GM21737 (cell line): ENCODE measurements around the gene SNX7.
A peak's percentile ranks its signal among the peaks of the same experiment; 100 is the strongest.

Source experiments
- ATAC-seq: cut with Tn5 transposase; IDR thresholded peaks from one replicate; pipeline ENCODE4 v1.9.1; 2021; ENCODE audit warnings: mild to moderate bottlenecking, moderate library complexity; ENCODE audit not compliant: unreplicated experiment

Gene SNX7, protein sequence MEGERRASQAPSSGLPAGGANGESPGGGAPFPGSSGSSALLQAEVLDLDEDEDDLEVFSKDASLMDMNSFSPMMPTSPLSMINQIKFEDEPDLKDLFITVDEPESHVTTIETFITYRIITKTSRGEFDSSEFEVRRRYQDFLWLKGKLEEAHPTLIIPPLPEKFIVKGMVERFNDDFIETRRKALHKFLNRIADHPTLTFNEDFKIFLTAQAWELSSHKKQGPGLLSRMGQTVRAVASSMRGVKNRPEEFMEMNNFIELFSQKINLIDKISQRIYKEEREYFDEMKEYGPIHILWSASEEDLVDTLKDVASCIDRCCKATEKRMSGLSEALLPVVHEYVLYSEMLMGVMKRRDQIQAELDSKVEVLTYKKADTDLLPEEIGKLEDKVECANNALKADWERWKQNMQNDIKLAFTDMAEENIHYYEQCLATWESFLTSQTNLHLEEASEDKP

DNA sequence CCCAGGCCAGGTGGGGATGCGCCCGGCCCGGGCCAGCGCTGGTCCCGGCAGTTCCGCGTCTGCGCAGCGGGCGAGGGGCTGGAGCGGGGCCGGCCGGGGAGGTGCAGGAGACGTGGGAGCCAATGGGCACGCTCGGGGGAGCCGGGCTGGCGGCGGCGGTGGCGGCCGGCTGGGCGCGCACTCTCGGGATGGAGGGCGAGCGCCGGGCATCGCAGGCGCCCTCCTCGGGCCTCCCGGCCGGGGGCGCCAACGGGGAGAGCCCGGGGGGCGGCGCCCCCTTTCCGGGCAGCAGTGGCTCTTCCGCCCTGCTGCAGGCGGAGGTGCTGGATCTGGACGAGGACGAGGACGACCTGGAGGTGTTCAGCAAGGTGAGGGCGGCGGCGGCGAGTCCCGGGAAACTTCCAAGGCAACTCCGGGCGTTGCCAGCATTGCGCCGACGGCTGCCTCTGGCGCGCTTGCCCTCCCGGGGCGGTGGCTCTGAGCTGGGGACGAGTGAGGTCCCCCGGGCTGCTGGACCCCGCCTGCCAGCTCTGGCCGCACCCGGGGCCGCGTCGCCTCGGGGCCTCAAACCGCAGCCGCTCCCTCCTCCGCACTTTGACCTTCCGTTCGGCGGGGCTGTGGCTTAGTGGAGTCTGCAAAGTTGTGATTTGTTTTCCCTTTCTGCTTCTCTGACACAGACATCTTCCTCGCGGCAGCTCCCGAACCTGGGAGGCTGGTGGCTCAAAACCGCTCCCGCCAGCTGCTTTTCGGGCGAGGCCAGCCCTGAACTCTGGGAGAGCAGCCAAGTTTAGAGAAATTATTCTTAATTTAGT is at the start of gene SNX7:
Gene SNX7, plus strand, starts transcription at position 178 of the 812 bp plus-strand sequence. Its CDS starts 11 bp downstream, at position 189.
- ATAC-seq: peak; percentile 80

DNA sequence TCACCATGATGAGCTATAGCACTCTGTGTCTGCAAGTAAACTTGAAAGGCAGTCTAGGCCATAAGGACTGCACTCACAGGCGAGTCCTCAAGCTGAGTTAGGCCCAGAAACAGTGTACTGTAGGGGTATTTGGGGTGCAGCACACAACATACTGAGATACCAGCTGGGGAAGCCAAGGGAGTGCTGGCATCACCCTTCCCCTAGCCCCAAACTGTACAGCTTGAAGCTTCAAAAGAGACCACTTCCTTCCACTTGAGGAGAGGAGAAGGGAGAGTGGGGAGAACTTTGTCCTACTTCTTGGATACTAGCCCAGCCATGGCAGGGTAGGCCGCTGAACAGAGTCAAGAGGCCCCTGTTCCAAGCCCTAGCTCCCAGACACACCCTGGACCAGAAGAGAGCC is 24.2 kb upstream of the SNX7 start:
- no peak for ATAC-seq

DNA sequence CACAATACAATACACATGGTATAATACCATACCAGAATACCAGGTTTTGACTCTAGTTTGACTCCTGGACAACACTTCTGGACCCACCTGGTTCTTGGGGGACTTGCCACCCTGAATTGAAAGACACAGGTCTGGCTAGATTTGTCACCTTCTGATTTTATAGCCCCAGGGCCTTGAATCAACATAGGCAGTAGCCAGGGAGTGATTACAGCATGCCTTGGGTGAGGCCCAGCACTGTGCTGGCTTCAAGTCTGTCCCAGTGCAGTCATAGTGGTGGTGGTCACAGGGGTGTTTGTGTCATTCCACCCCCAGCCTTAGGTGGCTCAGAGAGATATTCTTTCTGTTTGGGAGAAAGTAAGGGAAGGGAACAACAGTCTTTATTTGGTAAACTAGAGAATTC is 23.3 kb upstream of the SNX7 start:
- ATAC-seq: no peak

DNA sequence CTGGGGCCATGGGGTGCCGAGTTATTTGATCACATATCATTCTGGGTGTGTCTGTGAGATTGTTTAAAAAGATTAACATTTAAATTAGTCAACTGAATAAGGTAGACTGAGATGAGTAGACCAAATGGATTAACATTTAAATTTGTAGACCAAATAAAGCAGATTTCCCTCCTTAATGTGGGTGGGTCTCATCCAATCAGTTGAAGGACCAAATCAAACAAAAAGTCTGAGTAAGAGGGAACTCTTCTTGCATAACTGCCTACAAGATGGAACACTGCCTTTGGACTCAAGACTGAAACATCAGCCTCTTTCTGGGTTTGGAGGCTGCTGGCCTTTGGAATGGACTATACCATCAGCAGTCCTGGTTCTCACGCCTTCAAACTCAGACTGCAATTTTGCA is 17.0 kb upstream of the SNX7 start:
- no peak for ATAC-seq

DNA sequence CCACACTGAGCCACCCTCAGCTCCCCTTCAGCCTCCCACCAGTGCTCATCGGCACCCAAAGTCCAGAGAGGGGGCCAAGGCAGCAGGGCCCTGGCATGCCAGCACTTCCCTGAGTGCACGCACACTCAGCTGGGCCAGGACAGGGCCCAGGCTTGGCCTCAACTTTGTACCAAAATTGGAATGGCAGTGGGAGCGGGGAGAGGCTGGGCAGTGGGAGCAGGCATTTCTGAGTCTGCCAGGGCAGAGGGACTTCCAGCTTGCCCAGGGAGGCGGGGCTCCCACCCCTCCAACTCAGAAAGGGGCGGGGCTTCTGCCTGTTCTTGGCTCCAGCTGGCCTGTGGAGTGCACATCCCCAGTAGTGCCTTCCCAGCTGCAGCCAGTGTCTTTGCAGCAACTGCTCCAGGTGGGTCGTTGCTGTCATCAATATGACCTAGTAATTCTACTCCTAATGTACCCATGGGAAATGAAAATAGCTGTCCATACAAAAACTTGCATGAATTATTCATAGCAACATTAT is 10.3 kb upstream of the SNX7 start:
- ATAC-seq: no peak

- no peak for ATAC-seq
Measured at GRCh38 chr1:98653123-98653522, 8.4 kb upstream of the SNX7 start.

GRCh38 chr1:98659879-98660278 is 1.6 kb upstream of the SNX7 start:
- ATAC-seq: no peak

GRCh38 chr1:98660940-98661543 is 479 bp upstream of the SNX7 start:
- ATAC-seq: peak; percentile 11

DNA sequence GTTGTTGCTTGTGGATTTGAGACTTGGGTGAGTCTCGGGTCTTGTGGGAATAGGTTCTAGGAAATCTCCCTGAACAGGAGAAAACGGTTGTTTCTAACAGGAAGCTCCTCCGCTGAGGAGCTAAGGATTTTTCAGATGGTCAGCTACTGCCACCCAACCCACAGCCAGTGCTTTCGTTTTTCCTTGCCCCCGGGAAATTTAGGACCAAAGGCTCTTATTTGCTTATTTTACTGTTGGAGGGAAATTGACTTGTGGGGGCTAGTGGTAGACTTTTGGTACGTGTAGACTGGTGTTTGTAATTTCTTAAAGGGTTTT is 792 bp downstream of the SNX7 start:
- no peak for ATAC-seq

DNA sequence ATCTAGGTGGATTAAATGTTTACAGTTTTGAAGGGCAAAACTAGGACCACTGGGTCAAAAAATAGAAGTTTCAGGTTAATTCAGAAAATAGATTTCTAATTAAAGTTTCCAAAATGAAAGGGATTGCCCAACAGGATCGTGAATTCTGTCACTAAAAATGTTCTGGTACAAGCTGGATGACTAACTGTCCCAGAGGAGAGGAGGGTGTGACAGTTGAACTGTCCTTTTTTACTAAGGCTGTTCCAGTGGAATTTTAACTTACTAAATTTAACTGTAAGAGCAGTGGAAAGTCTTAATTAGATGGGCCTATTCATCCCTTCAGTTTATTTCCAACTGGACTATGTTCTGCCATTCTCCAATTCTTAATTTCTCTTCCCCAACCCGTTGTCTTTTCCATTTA is 7.2 kb downstream of the SNX7 start:
- no peak for ATAC-seq

DNA sequence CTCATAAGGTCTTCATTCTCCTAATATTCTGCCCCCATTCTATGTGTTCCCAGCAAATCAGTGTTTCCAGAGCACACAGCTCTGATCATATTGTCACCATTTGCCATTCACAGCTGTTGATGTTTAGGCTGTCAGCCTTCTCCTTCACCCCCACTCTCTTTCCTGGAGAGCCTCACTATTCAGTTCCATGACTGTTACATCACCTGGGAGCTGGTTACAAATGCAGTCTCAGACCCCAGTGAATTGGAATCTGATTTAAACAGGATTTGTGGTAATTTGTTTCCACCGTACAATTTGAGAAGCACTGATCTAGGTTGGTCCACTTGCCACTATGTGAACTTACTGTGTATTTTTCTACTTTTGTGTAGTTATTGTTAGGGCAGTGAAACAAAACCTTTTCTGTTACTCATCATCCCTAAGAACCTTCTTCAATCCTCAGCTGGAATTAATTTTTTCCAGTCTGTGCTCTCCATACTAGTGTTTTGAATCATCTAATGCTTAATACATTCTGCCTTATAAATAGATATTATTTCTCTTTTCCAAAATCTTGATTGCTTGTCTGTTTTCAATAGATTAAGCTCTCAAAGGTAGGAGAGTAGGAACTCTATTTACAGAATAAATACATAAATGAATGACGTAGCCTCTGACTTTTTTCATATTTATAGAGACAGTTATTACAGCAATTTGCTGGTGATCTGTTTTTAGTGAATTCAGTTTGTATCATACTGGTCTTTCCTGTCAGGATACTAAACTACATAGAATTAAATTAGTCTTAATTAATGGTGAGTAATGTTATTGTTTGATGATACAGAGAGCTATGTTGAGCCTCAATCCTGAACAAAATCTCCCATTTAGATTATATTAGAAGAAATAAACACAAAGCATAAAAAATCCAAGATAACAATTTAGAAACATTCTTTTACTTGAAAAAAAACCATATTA is 8.1 kb downstream of the SNX7 start:
- ATAC-seq: no peak

- ATAC-seq: no peak
Measured at GRCh38 chr1:98672189-98672588, 10.7 kb downstream of the SNX7 start.

GRCh38 chr1:98674075-98674781 is 12.7 kb downstream of the SNX7 start:
- ATAC-seq: no peak

DNA sequence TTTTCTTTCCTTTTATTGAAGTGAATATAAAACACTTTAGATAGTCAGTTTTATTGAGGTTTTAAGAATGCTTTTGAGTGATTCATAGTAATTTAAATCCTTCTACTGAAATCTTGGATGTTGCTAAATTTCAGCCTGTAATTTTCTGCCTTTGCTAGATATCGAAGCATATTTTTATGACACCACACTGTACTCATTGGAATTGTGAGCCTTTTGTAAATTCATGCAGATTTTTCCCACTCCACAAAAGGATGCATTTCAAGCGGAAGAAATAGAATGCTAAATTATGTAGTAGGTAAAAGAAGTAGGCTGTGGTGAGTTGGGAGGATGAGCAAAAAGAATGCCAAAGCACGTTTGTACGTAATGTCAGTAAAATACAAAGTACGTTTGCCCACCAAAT is 13.8 kb downstream of the SNX7 start:
- no peak for ATAC-seq

DNA sequence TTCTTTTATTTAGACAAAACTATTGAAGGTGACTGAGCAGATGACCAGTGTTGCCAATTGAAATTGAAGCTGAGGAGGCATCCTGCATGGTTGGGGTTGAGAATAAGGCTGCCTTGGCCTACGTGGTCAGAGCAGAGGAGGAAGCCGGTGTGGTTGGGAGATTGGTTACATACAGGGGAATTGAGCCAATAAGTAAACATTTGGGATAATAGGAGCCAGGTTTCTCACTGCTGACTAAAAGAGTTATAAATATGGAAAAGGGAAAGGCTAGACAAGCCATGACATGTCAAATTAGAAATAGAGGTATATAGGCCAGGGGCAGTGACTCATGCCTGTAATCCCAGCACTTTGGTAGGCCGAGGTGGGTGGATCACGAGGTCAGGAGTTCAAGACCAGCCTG is 15.8 kb downstream of the SNX7 start:
- ATAC-seq: no peak

GRCh38 chr1:98681812-98682211 is 20.3 kb downstream of the SNX7 start:
- ATAC-seq: no peak

- ATAC-seq: no peak
Measured at GRCh38 chr1:98688110-98688739, 26.7 kb downstream of the SNX7 start.

- no peak for ATAC-seq
Measured at GRCh38 chr1:98690576-98690975, 29.1 kb downstream of the SNX7 start.

DNA sequence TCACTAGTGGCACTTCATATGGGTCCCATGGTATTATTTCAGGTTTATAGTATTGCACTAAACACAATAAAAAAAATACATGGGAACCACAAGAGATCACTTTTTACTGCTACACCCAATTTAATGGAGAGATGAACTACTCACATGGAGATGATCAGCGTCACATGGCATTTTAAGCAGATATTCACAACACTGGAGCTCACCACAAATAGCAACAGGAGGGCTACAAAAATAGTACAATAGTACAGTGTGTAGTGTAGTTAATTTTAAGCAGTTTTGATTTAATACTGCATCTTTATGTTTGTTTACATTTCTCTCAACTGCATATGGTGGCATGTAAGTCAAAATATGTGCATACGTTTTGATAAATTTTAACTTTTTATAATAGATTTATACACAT is 31.0 kb downstream of the SNX7 start:
- ATAC-seq: no peak
